Tibial nerve (tissue), 4 donors: ENCODE data around the gene KRT2.

ENCODE experiments used
- CTCF ChIP-seq, 5 experiments: fragments of 200-600 bp in 3 of 5; fragments of 450-650 bp in 2 of 5; sonication (generic) in 3 of 5; IDR thresholded peaks; one replicate each; pipeline ENCODE4 v1.5.1; 2016 to 2019; ENCODE audit warnings: antibody characterized with exemption in 5 of 5, mild to moderate bottlenecking in 3 of 5, moderate library complexity in 2 of 5
- EP300 ChIP-seq, 2 donors: sonication (generic); formaldehyde crosslinking; IDR thresholded peaks; one replicate each; pipeline ENCODE4 v1.6.1; 2017; ENCODE audit warnings: antibody characterized with exemption in 2 of 2, mild to moderate bottlenecking in 1 of 2
- POLR2A ChIP-seq, 2 donors: fragments of 450-650 bp; IDR thresholded peaks; one replicate each; pipeline ENCODE4 v1.6.1; 2017; ENCODE audit warnings: antibody characterized with exemption in 2 of 2, mild to moderate bottlenecking in 2 of 2, moderate library complexity in 2 of 2

GRCh38 chr12:52689239-52689638 is 37.2 kb upstream of the KRT2 start:
- TF ChIP-seq EP300 (IDR thresholded peaks at IDR 0.05) (no peak), CTCF (IDR thresholded peaks at IDR 0.05) (no peak), POLR2A (IDR thresholded peaks at IDR 0.05) (no peak)
